Ectodermal cell (in vitro differentiated cells): ENCODE measurements around the gene PDHX.
"Not testable (repeated sequence)": the region's sequence is repeated elsewhere in the genome, so short reads cannot be mapped to it uniquely, and the experiment has no call there.

ENCODE experiments used
- H3K27ac ChIP-seq: 2 replicates; pipeline ENCODE4 v1.7.0; 2013; ENCODE audit warnings: mild to moderate bottlenecking, low read depth, low read length; ENCODE audit not compliant: insufficient read depth, poor library complexity, severe bottlenecking
- H3K27me3 ChIP-seq: 2 replicates; pipeline ENCODE4 v1.7.0; 2013; ENCODE audit warnings: mild to moderate bottlenecking, low read length; ENCODE audit not compliant: insufficient read depth, control insufficient read depth, poor library complexity, severe bottlenecking
- H3K36me3 ChIP-seq: one replicate; pipeline ENCODE4 v1.7.0; 2013; ENCODE audit warnings: low read length; ENCODE audit not compliant: control insufficient read depth, insufficient read depth
- H3K4me1 ChIP-seq: one replicate; pipeline ENCODE4 v1.7.0; 2013; ENCODE audit warnings: low read length; ENCODE audit not compliant: control insufficient read depth, insufficient read depth
- H3K4me3 ChIP-seq: 2 replicates; pipeline ENCODE4 v1.7.0; 2013; ENCODE audit warnings: low read depth, low read length, control low read depth; ENCODE audit not compliant: insufficient read depth
- H3K9me3 ChIP-seq: 2 replicates; pipeline ENCODE4 v1.7.0; 2013; ENCODE audit warnings: mild to moderate bottlenecking, low read length, moderate library complexity; ENCODE audit not compliant: control insufficient read depth
- WGBS, 2 experiments: methylation state at CpG; one replicate each; pipeline ENCODE4 v1.1.7; 2013; ENCODE audit warnings: missing lambda C conversion rate in 2 of 2; 5-methylcytosine and 5-hydroxymethylcytosine counted together

The PDHX gene

DNA sequence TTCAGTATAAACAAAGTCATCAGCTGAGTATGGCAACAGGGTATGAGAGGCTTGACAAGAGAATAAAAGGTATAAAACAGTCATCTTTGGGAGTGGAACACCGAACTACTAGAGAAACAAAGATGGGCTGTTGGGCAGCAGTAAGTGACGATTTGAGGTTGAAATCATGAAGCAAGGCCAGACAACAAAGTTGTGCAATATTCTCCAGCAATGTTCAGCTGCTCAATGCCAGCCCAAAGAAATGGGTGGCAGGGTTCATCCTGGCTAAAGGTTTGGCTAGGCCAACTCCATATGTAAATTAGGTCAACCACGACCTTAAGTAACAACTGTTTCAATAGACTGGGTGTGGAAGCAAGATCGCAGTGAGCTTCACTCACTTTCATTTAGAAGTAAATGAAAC lies 6.5 kb upstream of the PDHX start:
- 89 to 93% methylated on average over 4 of the region's 4 CpGs for WGBS, 2 experiments
- Histone ChIP-seq H3K27me3 (no peaks in the 10 kb centered on the region), H3K27ac (no peak overlapping the region), H3K4me3 (no peak overlapping the region), H3K4me1 (peaks cover under 1% of the 10 kb centered on the region), H3K36me3 (no peaks in the 10 kb centered on the region), H3K9me3 (no peaks in the 10 kb centered on the region)

DNA sequence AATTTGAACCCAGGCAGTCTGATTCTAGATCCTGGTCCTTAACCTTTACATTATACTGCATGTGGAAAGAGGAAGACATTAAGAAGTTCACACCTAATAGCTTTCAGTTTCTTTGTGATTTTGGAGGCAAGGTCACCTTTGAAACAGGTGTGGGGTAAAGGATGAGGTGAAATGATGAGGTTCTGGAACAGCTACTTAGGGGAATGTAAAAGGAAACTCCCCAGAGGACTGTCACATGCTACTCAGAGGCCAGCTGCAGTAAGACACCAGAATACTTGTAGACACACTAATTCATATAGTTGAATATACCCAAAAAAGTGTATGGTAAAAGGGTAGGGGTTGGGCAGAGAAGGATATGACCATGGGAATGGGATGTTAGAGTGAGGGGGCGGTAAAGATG lies 5.6 kb upstream of the PDHX start:
- no peaks in the 10 kb centered on the region for H3K27me3 ChIP-seq

DNA sequence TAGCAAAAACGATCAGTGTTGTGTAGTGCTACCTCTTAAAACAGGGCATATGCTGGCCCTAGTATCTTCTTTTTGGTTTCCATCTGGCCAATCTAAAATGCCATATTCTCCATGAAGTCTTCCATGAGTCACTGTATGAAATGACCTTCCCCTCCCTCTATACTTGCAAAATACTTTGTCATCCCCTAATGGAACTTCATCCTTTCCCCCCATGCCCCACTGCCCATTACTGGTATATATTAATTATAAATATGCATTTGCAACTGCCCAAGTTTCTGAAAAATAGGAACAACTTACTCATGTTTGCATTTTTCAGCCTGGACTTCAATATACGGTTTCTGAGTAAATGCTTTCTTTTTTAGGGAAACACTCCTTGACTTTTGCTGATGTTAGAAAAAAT lies 4.7 kb upstream of the PDHX start:
- Histone ChIP-seq H3K4me1 (peaks cover 5% of the 10 kb centered on the region), H3K9me3 (no peaks in the 10 kb centered on the region), H3K36me3 (no peaks in the 10 kb centered on the region), H3K4me3 (no peak overlapping the region), H3K27me3 (no peaks in the 10 kb centered on the region), H3K27ac (no peak overlapping the region)
- WGBS, 2 experiments, result 95 to 99% methylated on average over 2 of the region's 2 CpGs

More for the DNA sequence above, 5.6 kb upstream of the PDHX start:
- H3K4me1 ChIP-seq, result peaks cover 5% of the 10 kb centered on the region
- WGBS, 2 experiments, result 94 to 100% methylated on average over 1 of the region's 1 CpG
- no peak overlapping the region for H3K27ac ChIP-seq
- H3K36me3 ChIP-seq, result no peaks in the 10 kb centered on the region
- H3K9me3 ChIP-seq, result no peaks in the 10 kb centered on the region
- no peak overlapping the region for H3K4me3 ChIP-seq

DNA sequence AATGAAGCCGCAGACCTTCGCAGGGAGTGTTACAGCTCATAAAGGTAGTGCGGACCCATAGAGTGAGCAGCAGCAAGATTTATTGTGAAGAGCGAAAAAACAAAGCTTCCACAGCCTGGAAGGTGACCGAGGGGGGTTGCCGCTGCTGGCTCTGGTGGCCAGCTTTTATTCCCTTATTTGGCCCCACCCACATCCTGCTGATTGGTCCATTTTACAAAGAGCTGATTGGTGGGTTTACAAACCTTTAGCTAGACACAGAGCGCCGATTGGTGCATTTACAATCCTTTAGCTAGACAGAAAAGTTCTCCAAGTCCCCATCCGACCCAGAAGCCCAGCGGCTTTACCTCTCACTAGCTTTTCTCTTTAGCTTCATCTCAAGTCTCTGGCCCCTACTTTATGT lies 2.9 kb upstream of the PDHX start:
- H3K36me3 ChIP-seq, H3K27me3 ChIP-seq, H3K9me3 ChIP-seq, H3K4me1 ChIP-seq, H3K4me3 ChIP-seq, H3K27ac ChIP-seq: not testable (repeated sequence)
- 96 to 97% methylated on average over 10 of the region's 10 CpGs for WGBS, 2 experiments

DNA sequence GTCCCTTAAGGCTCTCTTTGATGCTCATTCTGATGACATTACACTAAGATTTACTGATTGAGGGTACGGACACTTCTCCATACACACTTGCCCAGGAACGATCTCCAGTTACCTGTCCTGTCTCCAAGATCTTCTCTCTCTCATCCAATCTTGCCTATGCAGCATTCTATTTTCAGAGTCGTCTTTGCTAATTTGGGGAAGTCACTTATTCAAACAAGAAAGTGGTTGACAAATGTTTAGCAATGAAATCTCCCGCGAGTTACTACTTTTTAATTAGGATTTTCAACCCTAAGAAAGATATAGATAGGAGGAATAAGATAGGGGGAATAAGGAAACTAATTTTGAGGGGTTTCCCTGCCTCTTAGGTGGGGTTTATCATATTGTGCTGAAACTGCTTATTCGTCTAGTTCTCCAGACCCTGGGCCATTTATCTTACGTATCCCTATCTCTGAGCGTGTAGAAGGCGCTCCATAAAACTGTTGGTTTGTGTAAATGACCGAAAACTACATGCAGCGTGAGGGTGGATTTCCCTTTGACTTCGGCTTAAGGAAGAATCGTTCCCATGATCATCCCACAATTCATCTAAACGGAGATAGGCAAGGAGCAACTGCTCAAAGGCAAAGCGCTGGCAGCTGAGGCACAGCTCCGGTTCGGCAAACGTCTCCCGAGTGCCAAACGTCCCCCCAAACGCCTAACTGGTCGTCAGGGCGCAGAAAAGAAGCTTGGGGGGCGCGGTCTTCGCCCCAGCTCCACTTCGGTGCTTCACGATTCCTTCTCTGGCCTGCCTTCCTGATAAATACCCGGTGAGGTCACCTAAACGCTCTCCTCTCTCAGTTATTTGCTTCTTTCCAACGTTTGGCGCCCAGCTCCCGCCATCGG lies 1.0 kb upstream of the PDHX start:
- Histone ChIP-seq H3K27me3 (no peaks in the 10 kb centered on the region), H3K4me1 (peaks cover 5% of the 10 kb centered on the region), H3K4me3 (peak overlapping the region; percentile 85), H3K9me3 (no peaks in the 10 kb centered on the region), H3K27ac (peak overlapping the region; percentile 93), H3K36me3 (no peaks in the 10 kb centered on the region)
- 14 to 15% methylated on average over 34 of the region's 34 CpGs for WGBS, 2 experiments

DNA sequence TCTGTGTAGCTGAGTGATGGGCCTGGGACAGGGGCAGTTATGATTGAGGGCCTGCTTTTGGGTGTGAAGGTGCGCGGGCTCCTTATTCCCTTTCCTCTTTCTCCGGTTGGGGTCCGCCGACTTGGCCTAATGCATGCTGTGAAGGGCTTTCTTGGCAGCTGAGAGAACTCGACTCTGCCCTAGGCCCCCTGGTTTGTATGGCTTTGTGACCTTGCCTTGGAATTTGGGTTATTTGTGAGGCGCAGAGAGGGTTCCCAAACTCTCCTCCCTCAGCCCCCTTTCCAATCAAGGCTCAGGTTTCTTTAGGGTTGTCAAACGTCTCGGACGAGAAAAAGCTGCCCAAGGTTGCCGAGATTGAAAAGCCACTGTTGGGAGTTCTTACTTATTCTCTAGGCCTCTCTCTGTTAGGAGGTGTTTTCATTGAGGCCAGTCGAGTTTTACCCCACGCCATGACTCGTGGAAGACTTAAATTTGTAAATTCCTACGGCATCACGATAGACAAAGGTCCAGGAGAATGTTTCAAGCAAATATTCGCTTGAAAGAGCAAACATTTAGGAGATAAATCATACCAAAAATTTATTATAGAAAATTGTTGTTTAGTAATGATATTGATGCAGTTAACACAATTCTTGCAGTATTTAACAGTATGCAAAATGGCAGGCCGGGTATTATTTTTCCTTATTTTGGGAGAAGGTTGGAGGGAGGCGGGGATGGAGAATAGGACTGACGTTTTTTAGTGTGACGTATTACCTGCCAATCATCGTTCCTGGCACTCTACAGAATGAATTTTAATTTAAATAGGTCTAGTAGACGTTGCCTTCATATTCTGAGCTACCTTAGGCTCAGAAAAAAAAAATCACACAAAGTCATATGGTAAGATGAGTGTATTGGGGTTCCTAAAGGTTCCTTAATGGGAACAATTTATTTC lies 689 bp downstream of the PDHX start:
- Histone ChIP-seq H3K4me3 (peak overlapping the region; percentile 85), H3K27me3 (no peaks in the 10 kb centered on the region), H3K36me3 (no peaks in the 10 kb centered on the region), H3K27ac (peak overlapping the region; percentile 93), H3K9me3 (no peaks in the 10 kb centered on the region), H3K4me1 (peaks cover 5% of the 10 kb centered on the region)
- 17% methylated on average over 21 to 23 of the region's 23 CpGs for WGBS, 2 experiments

DNA sequence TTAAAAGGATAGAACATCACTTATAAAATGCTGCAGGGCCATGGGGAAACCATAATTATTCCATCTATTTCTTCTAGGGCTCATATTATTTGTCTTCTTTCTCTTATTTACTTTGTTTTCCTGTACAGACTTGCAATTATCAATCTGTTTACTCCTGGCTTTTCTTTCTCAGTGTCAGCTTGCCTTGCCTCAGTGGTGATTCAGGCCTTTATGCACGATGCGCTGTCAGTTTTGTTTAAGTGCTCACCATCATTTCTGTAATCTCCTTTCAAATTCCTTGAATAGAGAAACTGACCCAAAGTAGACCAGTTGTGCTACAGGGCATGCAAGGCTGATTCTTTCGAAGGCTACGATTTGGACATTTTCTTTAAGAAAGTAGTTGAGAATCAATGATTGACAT lies 4.7 kb downstream of the PDHX start:
- Histone ChIP-seq H3K36me3 (no peaks in the 10 kb centered on the region), H3K27me3 (no peaks in the 10 kb centered on the region), H3K4me3 (no peak overlapping the region), H3K4me1 (no peaks in the 10 kb centered on the region), H3K27ac (no peak overlapping the region), H3K9me3 (no peaks in the 10 kb centered on the region)
- 98 to 99% methylated on average over 4 of the region's 4 CpGs for WGBS, 2 experiments

DNA sequence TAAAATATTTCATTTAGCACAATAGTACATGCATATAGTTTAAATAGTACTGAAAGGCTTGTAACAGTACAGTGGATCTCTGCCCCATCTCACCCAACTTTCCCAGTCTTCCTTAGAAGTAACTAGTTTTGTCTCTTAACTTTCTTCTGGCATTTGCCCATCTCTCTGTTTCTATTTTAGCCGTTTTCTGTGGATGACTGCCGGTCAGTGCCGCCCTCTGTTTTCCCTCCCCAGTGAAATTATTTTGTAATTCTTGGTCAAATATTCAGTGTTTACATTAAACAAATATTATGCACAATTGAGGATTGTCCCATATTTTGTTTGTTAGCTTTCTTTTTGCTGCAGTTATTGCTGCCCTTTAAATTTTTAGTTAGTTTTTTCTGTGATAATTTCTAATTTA lies 8.3 kb downstream of the PDHX start:
- no peaks in the 10 kb centered on the region for H3K9me3 ChIP-seq
- no peaks in the 10 kb centered on the region for H3K36me3 ChIP-seq
- no peak overlapping the region for H3K27ac ChIP-seq
- H3K4me1 ChIP-seq, result no peaks in the 10 kb centered on the region
- no peak overlapping the region for H3K4me3 ChIP-seq
- 90 to 92% methylated on average over 2 to 3 of the region's 3 CpGs for WGBS, 2 experiments
- H3K27me3 ChIP-seq, result no peaks in the 10 kb centered on the region

DNA sequence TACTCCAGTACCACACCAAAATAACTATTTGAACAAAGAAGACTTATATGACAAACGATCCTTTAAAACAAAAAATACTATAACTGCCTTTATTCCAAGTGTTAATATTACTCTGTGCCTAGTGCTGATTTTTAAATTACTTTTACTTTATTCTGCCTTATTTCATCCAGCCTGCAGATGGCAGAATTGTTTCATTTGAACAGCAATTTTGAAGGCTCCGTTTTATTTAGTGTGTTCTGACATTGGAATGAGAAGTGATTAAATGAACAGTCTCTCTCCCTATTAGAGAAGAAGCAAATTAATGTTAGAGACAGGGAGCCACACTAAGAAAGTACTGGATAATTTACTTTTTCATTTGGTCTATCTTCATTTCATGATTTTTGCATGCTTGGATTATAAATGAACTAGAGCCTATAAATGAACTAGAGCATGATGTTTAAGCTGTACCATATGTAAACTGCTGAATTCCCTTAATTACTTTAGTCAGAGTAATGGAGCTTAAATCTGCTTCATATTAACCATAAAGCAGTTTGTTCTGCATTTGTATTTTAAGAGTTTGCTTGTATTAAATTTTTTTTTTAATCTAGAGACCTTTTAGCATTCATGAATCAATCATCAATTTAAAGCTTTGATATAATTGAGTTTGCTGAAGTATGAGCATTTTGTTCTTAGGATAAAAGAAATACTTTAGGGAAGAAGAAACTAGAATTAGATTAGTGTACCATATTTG lies 9.8 kb downstream of the PDHX start:
- no peak overlapping the region for H3K4me3 ChIP-seq
- no peak overlapping the region for H3K27ac ChIP-seq
- 38 to 44% methylated on average over 2 of the region's 2 CpGs for WGBS, 2 experiments

DNA sequence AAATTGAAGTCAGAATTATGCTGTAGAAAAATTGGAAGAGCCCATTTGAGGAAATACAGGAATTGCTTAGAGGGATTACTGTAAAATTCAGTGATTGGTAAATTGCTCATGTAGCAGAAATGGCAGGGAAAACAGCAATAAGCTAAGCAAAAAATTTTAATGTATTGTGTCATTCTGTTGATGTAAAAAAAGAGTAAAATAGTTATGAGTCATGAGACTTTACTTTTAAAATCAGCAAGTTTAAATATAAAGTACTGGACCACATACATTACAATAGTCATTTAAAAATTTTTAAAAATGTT lies 10.4 kb downstream of the PDHX start:
- no peaks in the 10 kb centered on the region for H3K36me3 ChIP-seq
- H3K9me3 ChIP-seq, result no peaks in the 10 kb centered on the region
- H3K4me1 ChIP-seq, result no peaks in the 10 kb centered on the region
- no peak overlapping the region for H3K27ac ChIP-seq
- no peaks in the 10 kb centered on the region for H3K27me3 ChIP-seq
- no peak overlapping the region for H3K4me3 ChIP-seq

More for the DNA sequence above, 9.8 kb downstream of the PDHX start:
- Histone ChIP-seq H3K36me3 (no peaks in the 10 kb centered on the region), H3K27me3 (no peaks in the 10 kb centered on the region), H3K4me1 (no peaks in the 10 kb centered on the region), H3K9me3 (no peaks in the 10 kb centered on the region)
